MV-4-11 (cell line): ENCODE results near the gene SIRPG.
"Not testable (repeated sequence)": the region's sequence is repeated elsewhere in the genome, so short reads cannot be mapped to it uniquely, and the experiment has no call there.

Source experiments
- DNase-seq: peaks from one replicate; lab custom pipeline; 2025; lab: John Stamatoyannopoulos, UW

SIRPG gene

GRCh38 chr20:1635291-1635979 lies 22.1 kb downstream of the SIRPG start:
- DNase-seq = no peak

GRCh38 chr20:1633535-1633934 lies 24.0 kb downstream of the SIRPG start:
- peak; percentile 22 for DNase-seq

GRCh38 chr20:1632178-1632577 lies 25.4 kb downstream of the SIRPG start:
- DNase-seq = no peak

- DNase-seq = peak; percentile 7
These were observed 26.0 kb downstream of the SIRPG start for GRCh38 chr20:1631309-1632151.

- no peak for DNase-seq
These were observed 27.4 kb downstream of the SIRPG start for GRCh38 chr20:1630186-1630585.

GRCh38 chr20:1629321-1629720 lies 28.3 kb downstream of the SIRPG start:
- DNase-seq = no peak

GRCh38 chr20:1628621-1629020 lies 29.0 kb downstream of the SIRPG start:
- DNase-seq = peak; percentile 21

- no peak for DNase-seq
These were observed 30.4 kb downstream of the SIRPG start for GRCh38 chr20:1627200-1627550.

- DNase-seq = peak; percentile 18
These were observed 30.9 kb downstream of the SIRPG start for GRCh38 chr20:1626528-1627199.

- no peak for DNase-seq
These were observed 32.4 kb downstream of the SIRPG start for GRCh38 chr20:1625083-1625690.

- peak; percentile 96 for DNase-seq
These were observed 33.9 kb downstream of the SIRPG start for GRCh38 chr20:1623501-1624205.

- peak; percentile 69 for DNase-seq
These were observed 35.1 kb downstream of the SIRPG start for GRCh38 chr20:1622450-1622849.

GRCh38 chr20:1621316-1621715 lies 36.3 kb downstream of the SIRPG start:
- no peak for DNase-seq

GRCh38 chr20:1619861-1620444 lies 37.6 kb downstream of the SIRPG start, which contains the start of gene SIRPB1:
SIRPB1 (minus strand) TSS chr20:1620009; CDS start chr20:1619944, 65 bp downstream.
- peak; percentile 98 for DNase-seq

GRCh38 chr20:1618954-1619540 lies 38.5 kb downstream of the SIRPG start:
- peak; percentile 88 for DNase-seq

GRCh38 chr20:1618479-1618878 lies 39.1 kb downstream of the SIRPG start:
- no peak for DNase-seq

- DNase-seq = no peak
These were observed 40.6 kb downstream of the SIRPG start for GRCh38 chr20:1616858-1617434.

- DNase-seq = not testable (repeated sequence)
These were observed 47.2 kb downstream of the SIRPG start for GRCh38 chr20:1610404-1610803.

- not testable (repeated sequence) for DNase-seq
These were observed 48.8 kb downstream of the SIRPG start for GRCh38 chr20:1608678-1609347.

- no peak for DNase-seq
These were observed 56.8 kb downstream of the SIRPG start for GRCh38 chr20:1600736-1601135.
